ENCODE data around the gene EIF5A2. TPM values are rescaled to one million over a fixed set of nuclear protein-coding genes. Genes with fewer than 3 reads are reported as not detected.

Gene EIF5A2
- total RNA-seq, 1 donor from 2014 or later: 9.5 TPM

GRCh38 chr3:170914212-170914611 is 5.8 kb upstream of the EIF5A2 start:
- DNase-seq (ENCODE audit: low read depth) (no peak), FAIRE-seq (no peak)
- Histone ChIP-seq H3K4me3 (ENCODE audit: low read depth, low read length) (no peak overlapping the region), H3K27me3 (ENCODE audit: control insufficient read depth, insufficient read depth, low read length) (no peaks in the 10 kb centered on the region), H3K36me3 (ENCODE audit: control insufficient read depth, insufficient read depth, low read length) (no peaks in the 10 kb centered on the region)
- TF ChIP-seq CTCF (IDR thresholded peaks at IDR 0.05; ENCODE audit: insufficient read depth, low read length, severe bottlenecking): no peak

- no peak overlapping the region for H3K4me3 ChIP-seq (ENCODE audit: low read depth, low read length)
- DNase-seq (ENCODE audit: low read depth): no peak
- no peaks in the 10 kb centered on the region for H3K36me3 ChIP-seq (ENCODE audit: control insufficient read depth, insufficient read depth, low read length)
- H3K27me3 ChIP-seq (ENCODE audit: control insufficient read depth, insufficient read depth, low read length): no peaks in the 10 kb centered on the region
- TF ChIP-seq CTCF (IDR thresholded peaks at IDR 0.05; ENCODE audit: insufficient read depth, low read length, severe bottlenecking): no peak
- no peak for FAIRE-seq
Observed at GRCh38 chr3:170911051-170911450, 2.6 kb upstream of the EIF5A2 start.

GRCh38 chr3:170910542-170910941 is 2.1 kb upstream of the EIF5A2 start:
- TF ChIP-seq CTCF (IDR thresholded peaks at IDR 0.05; ENCODE audit: insufficient read depth, low read length, severe bottlenecking): no peak
- H3K27me3 ChIP-seq (ENCODE audit: control insufficient read depth, insufficient read depth, low read length): no peaks in the 10 kb centered on the region
- DNase-seq (ENCODE audit: low read depth): peak; percentile 38
- FAIRE-seq: no peak
- no peaks in the 10 kb centered on the region for H3K36me3 ChIP-seq (ENCODE audit: control insufficient read depth, insufficient read depth, low read length)
- H3K4me3 ChIP-seq (ENCODE audit: low read depth, low read length): no peak overlapping the region

GRCh38 chr3:170909129-170909903 is 879 bp upstream of the EIF5A2 start:
- peak; percentile 99 for DNase-seq (ENCODE audit: low read depth)

GRCh38 chr3:170907637-170908234 is 701 bp downstream of the EIF5A2 start:
- H3K4me3 ChIP-seq (ENCODE audit: low read depth, low read length): peak overlapping the region; percentile 78
- no peak for FAIRE-seq
- no peaks in the 10 kb centered on the region for H3K27me3 ChIP-seq (ENCODE audit: control insufficient read depth, insufficient read depth, low read length)
- DNase-seq (ENCODE audit: low read depth): no peak
- H3K36me3 ChIP-seq (ENCODE audit: control insufficient read depth, insufficient read depth, low read length): no peaks in the 10 kb centered on the region
- no peak for TF ChIP-seq CTCF (IDR thresholded peaks at IDR 0.05; ENCODE audit: insufficient read depth, low read length, severe bottlenecking)

More at GRCh38 chr3:170909129-170909903, 879 bp upstream of the EIF5A2 start:
- no peaks in the 10 kb centered on the region for H3K36me3 ChIP-seq (ENCODE audit: control insufficient read depth, insufficient read depth, low read length)
- H3K4me3 ChIP-seq (ENCODE audit: low read depth, low read length): no peak overlapping the region
- TF ChIP-seq CTCF (IDR thresholded peaks at IDR 0.05; ENCODE audit: insufficient read depth, low read length, severe bottlenecking): no peak
- no peaks in the 10 kb centered on the region for H3K27me3 ChIP-seq (ENCODE audit: control insufficient read depth, insufficient read depth, low read length)
- FAIRE-seq: no peak

All from bronchial epithelial cell (primary cell).